PC-9 (cell line): ENCODE measurements around the gene GPR153.

Experiments used
- CTCF ChIP-seq: fragments of 200-600 bp; sonication (generic); conservative IDR thresholded peaks from 2 replicates; pipeline ENCODE4 v1.6.1; 2017; ENCODE audit warnings: mixed run types, antibody characterized with exemption, mild to moderate bottlenecking, moderate library complexity
- EZH2 ChIP-seq: fragments of 200-600 bp; sonication (generic); IDR thresholded peaks from 2 replicates; pipeline ENCODE4 v1.8.0; 2017; ENCODE audit warnings: antibody characterized with exemption, low read depth

GRCh38 chr1:6248932-6249738 is 11.8 kb downstream of the GPR153 start:
- no peak for TF ChIP-seq CTCF
- no peak for TF ChIP-seq EZH2
